GM12878 (cell line): ENCODE results near the gene FRMD3. TPM values are rescaled to one million over a fixed set of nuclear protein-coding genes. Genes with fewer than 3 reads are reported as not detected.

Experiments used
- ATAC-seq: fragments of 200-7000 bp; cut with Tn5 transposase; 3 replicates; pipeline ENCODE4 v1.9.1; 2020; ENCODE audit warnings: mild to moderate bottlenecking, moderate library complexity
- BruUV-seq: library from RNA; stranded (reverse); fragments of 400-500 nt; replicated peaks from 2 replicates; lab custom pipeline; 2021; lab: Mats Ljungman, UMichigan
- CTCF ChIA-PET: fragments of 300-600 bp; sonication (Branson Sonifier 250); formaldehyde crosslinking; extraction: SDS; loops from one replicate; lab custom pipeline; 2021; ENCODE audit warnings: inconsistent platforms; lab: Yijun Ruan, JAX
- POLR2A ChIA-PET: fragments of 350-600 bp; formaldehyde crosslinking; extraction: SDS; loops from one replicate; lab custom pipeline; 2021; ENCODE audit warnings: inconsistent platforms; lab: Charles Lee
- RAD21 ChIA-PET: fragments of 300-600 bp; sonication (Branson Sonifier 250); formaldehyde crosslinking; loops from one replicate; lab custom pipeline; 2023; ENCODE audit warnings: antibody characterized with exemption; ENCODE audit not compliant: unreplicated experiment; lab: Charles Lee
- SMC1A ChIA-PET: fragments of 300-600 bp; sonication (Branson Sonifier 250); formaldehyde crosslinking; loops from one replicate; lab custom pipeline; 2023; ENCODE audit not compliant: unreplicated experiment, uncharacterized antibody; lab: Charles Lee
- DNase-seq: peaks from one replicate; pipeline ENCODE4 v3.0.0-alpha.2; 2011; ENCODE audit warnings: low read depth, low spot score
- FAIRE-seq: peaks from 3 replicates; lab custom pipeline; 2011; peaks lifted over from hg19 to GRCh38; lab: Jason Lieb, UNC
- H2AFZ ChIP-seq: 2 replicates; pipeline ENCODE4 v1.6.0; 2011; ENCODE audit warnings: low read depth, low read length, control low read depth; ENCODE audit not compliant: control insufficient read depth
- H3K27ac ChIP-seq: 2 replicates; pipeline ENCODE4 v1.5.1; 2011; ENCODE audit warnings: control low read depth; ENCODE audit not compliant: control insufficient read depth, insufficient read depth
- H3K27me3 ChIP-seq, 2 experiments: replicated peaks in 1 of 2; 2 replicates each; pipeline versions ENCODE4 v1.6.0 to v1.6.1; 2011; ENCODE audit warnings: low read length in 1 of 2; ENCODE audit not compliant: control insufficient read depth in 2 of 2, insufficient read depth in 2 of 2
- H3K36me3 ChIP-seq, 2 experiments: 2 replicates each; pipeline ENCODE4 v1.5.1; 2011; ENCODE audit warnings: low read length in 1 of 2; ENCODE audit not compliant: control insufficient read depth in 2 of 2, insufficient read depth in 2 of 2
- H3K4me1 ChIP-seq: 2 replicates; pipeline ENCODE4 v1.6.1; 2011; ENCODE audit warnings: mild to moderate bottlenecking, low read length, moderate library complexity, mixed read lengths; ENCODE audit not compliant: control insufficient read depth, insufficient read depth
- H3K4me2 ChIP-seq: 2 replicates; pipeline ENCODE4 v1.6.0; 2011; ENCODE audit warnings: control low read depth; ENCODE audit not compliant: control insufficient read depth, insufficient read depth
- H3K4me3 ChIP-seq: fragments of 200-600 bp; sonication (generic); 2 replicates; pipeline ENCODE4 v1.5.1; 2016
- H3K79me2 ChIP-seq: 2 replicates; pipeline ENCODE4 v1.6.0; 2011; ENCODE audit warnings: low read length; ENCODE audit not compliant: control insufficient read depth, insufficient read depth
- H3K9ac ChIP-seq: 2 replicates; pipeline ENCODE4 v1.8.0; 2011; ENCODE audit warnings: low read length, control low read depth, mixed read lengths; ENCODE audit not compliant: control insufficient read depth, insufficient read depth
- H3K9me3 ChIP-seq: replicated peaks from 3 replicates; pipeline ENCODE4 v1.5.1; 2011; ENCODE audit warnings: mild to moderate bottlenecking, low read length; ENCODE audit not compliant: control insufficient read depth, insufficient read depth
- H4K20me1 ChIP-seq: 2 replicates; pipeline ENCODE4 v1.6.0; 2011; ENCODE audit not compliant: control insufficient read depth, insufficient read depth
- BMI1 ChIP-seq: fragments of 450-650 bp; IDR thresholded peaks from 2 replicates; pipeline ENCODE4 v1.6.1; 2016; ENCODE audit warnings: mild to moderate bottlenecking, moderate library complexity, borderline replicate concordance
- CHD2 ChIP-seq: IDR thresholded peaks from 2 replicates; pipeline ENCODE4 v1.6.1; 2011; ENCODE audit warnings: low read depth, low read length, improper control_type of control experiment, borderline replicate concordance
- ELK1 ChIP-seq: IDR thresholded peaks from 2 replicates; pipeline ENCODE4 v1.6.1; 2012; ENCODE audit warnings: low read depth, low read length, improper control_type of control experiment
- IRF3 ChIP-seq: fragments of 450-650 bp; IDR thresholded peaks from 2 replicates; pipeline ENCODE4 v1.6.1; 2014; ENCODE audit warnings: mild to moderate bottlenecking
- KDM1A ChIP-seq: fragments of 200-600 bp; sonication (generic); IDR thresholded peaks from 2 replicates; pipeline ENCODE4 v1.6.1; 2016; ENCODE audit warnings: borderline replicate concordance
- MEF2A ChIP-seq: IDR thresholded peaks from 2 replicates; pipeline ENCODE4 v1.6.1; 2011; ENCODE audit warnings: low read depth, mild to moderate bottlenecking, low read length, moderate library complexity; ENCODE audit not compliant: insufficient read depth
- MYC ChIP-seq: IDR thresholded peaks from 2 replicates; pipeline ENCODE4 v1.6.1; 2011; ENCODE audit warnings: mild to moderate bottlenecking, low read length, moderate library complexity, inconsistent platforms; ENCODE audit not compliant: insufficient read depth, insufficient replicate concordance, insufficient read length, severe bottlenecking
- NFXL1 ChIP-seq: fragments of 450-650 bp; IDR thresholded peaks from 2 replicates; pipeline ENCODE4 v1.6.1; 2017; ENCODE audit warnings: antibody characterized with exemption, mild to moderate bottlenecking, borderline replicate concordance
- PAX5 ChIP-seq: IDR thresholded peaks from 2 replicates; pipeline ENCODE4 v1.6.1; 2011; ENCODE audit warnings: low read depth, low read length, borderline replicate concordance
- RAD51 ChIP-seq: fragments of 450-650 bp; IDR thresholded peaks from 2 replicates; pipeline ENCODE4 v1.6.1; 2016; ENCODE audit warnings: moderate library complexity, mild to moderate bottlenecking, inconsistent platforms
- SMC3 ChIP-seq: IDR thresholded peaks from 2 replicates; pipeline ENCODE4 v1.6.1; 2011; ENCODE audit warnings: low read length, improper control_type of control experiment, borderline replicate concordance
- ZNF622 ChIP-seq: fragments of 450-650 bp; IDR thresholded peaks from 2 replicates; pipeline ENCODE4 v1.6.1; 2017; ENCODE audit warnings: mild to moderate bottlenecking, inconsistent platforms
- WGBS: methylation state at CpG from one replicate; pipeline ENCODE4 v1.1.6; 2016; ENCODE audit warnings: low lambda C conversion rate; ENCODE audit not compliant: insufficient replicate concordance, insufficient coverage; ENCODE audit errors: missing lambda C conversion rate; 5-methylcytosine and 5-hydroxymethylcytosine counted together
- in situ Hi-C: fragments of 300-500 bp; cut with MboI; formaldehyde crosslinking; loops from 9 replicates; pipeline ENCODE4 v1.14.3; 2018; ENCODE audit warnings: mixed read lengths
- intact Hi-C: fragments of 100-400 bp; cut with micrococcal nuclease; formaldehyde crosslinking; loops from one replicate; pipeline ENCODE4 v1.14.2; 2022; ENCODE audit not compliant: unreplicated experiment
- polyA plus RNA-seq, 11 experiments: library from polyadenylated mRNA; depleted of rRNA in 4 of 11; unstranded in 6 of 11; stranded (reverse) in 5 of 11; fragments of >200 nt; fragmentation: Nextera tagmentation in 4 of 11; fragmentation: Illumina TruSeq in 1 of 11; extraction: Ambion mirVana in 4 of 11; extraction: Trizol in 1 of 11; gene quantifications; 1 replicate in 1 of 11; 2 replicates in 10 of 11; pipeline versions ENCODE4 v1.2.1 to v1.2.3, GENCODE V29; 2011 to 2016; ENCODE audit warnings: inconsistent platforms in 2 of 11, missing spikeins in 2 of 11, low read depth in 1 of 11
- total RNA-seq, 4 experiments: library from RNA; depleted of rRNA in 3 of 4; stranded (reverse); fragments of >200 nt in 3 of 4; fragmentation: Illumina TruSeq in 1 of 4; extraction: Trizol in 1 of 4; gene quantifications; 2 replicates each; pipeline versions ENCODE4 v1.2.1 to v1.2.3, GENCODE V29; 2013 to 2021
- TF ChIP-seq, protein P1 (sequence below): fragments of 450-650 bp; IDR thresholded peaks from 2 replicates; pipeline ENCODE4 v1.6.1; 2018; ENCODE audit warnings: borderline replicate concordance, mild to moderate bottlenecking; ENCODE audit not compliant: partially characterized antibody

Gene FRMD3
- total and polyA plus RNA-seq, 10 of the 15 experiments (the other 5 are each of a cell fraction or from before 2014, with no cell fraction given) = 0.04 to 0.68 (median 0.21) TPM; not detected in 1

GRCh38 chr9:83569326-83569725 lies 31.1 kb upstream of the FRMD3 start:
- ATAC-seq = no peak
- 0% methylated on average over 2 of the region's 2 CpGs for WGBS
- no peaks in the 10 kb centered on the region for H4K20me1 ChIP-seq

More at GRCh38 chr9:83569326-83569725, 31.1 kb upstream of the FRMD3 start:
- RAD21 ChIA-PET = no interaction called here
- CTCF ChIA-PET = interaction anchor here (1.5 to 1.6 kb wide), 2 partner anchors 28 to 235 kb away, joined by 5 to 6 read pairs; no protein-coding TSS in a partner anchor
- Histone ChIP-seq H2AFZ (no peak overlapping the region), H3K79me2 (no peaks in the 10 kb centered on the region), H3K27ac (no peak overlapping the region), H3K9ac (no peak overlapping the region), H3K4me3 (no peak overlapping the region), H3K4me1 (peaks cover 4% of the 10 kb centered on the region; the same call in 1 of the 2 replicates), H3K27me3 (no peaks in the 10 kb centered on the region), H3K4me2 (no peak overlapping the region), H3K9me3 (no peaks in the 10 kb centered on the region), H3K36me3 (no peaks in the 10 kb centered on the region)
- in situ Hi-C loops (loop anchor here (5.0 kb wide), 1 partner anchor 52 kb away; no protein-coding TSS in a partner anchor), intact Hi-C loops (no loop called here)
- no peak for DNase-seq
- FAIRE-seq = no peak
- POLR2A ChIA-PET = no interaction called here
- SMC1A ChIA-PET = interaction anchor here (1.0 to 1.1 kb wide), 2 partner anchors 11 to 38 kb away, joined by 3 read pairs; no protein-coding TSS in a partner anchor
- TF ChIP-seq ZNF622 (no peak), IRF3 (no peak), SMC3 (no peak), BMI1 (no peak), PAX5 (no peak), RAD51 (no peak), MEF2A (no peak), CHD2 (no peak), NFXL1 (no peak), KDM1A (no peak), MYC (no peak), ELK1 (no peak)
- TF ChIP-seq, protein P1, sequence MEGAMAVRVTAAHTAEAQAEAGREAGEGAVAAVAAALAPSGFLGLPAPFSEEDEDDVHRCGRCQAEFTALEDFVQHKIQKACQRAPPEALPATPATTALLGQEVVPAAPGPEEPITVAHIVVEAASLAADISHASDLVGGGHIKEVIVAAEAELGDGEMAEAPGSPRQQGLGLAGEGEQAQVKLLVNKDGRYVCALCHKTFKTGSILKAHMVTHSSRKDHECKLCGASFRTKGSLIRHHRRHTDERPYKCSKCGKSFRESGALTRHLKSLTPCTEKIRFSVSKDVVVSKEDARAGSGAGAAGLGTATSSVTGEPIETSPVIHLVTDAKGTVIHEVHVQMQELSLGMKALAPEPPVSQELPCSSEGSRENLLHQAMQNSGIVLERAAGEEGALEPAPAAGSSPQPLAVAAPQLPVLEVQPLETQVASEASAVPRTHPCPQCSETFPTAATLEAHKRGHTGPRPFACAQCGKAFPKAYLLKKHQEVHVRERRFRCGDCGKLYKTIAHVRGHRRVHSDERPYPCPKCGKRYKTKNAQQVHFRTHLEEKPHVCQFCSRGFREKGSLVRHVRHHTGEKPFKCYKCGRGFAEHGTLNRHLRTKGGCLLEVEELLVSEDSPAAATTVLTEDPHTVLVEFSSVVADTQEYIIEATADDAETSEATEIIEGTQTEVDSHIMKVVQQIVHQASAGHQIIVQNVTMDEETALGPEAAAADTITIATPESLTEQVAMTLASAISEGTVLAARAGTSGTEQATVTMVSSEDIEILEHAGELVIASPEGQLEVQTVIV = no peak
- no TSS peak for BruUV-seq
